OCI-LY1 (cell line): ENCODE results near the gene PRRC1.
"Not testable (repeated sequence)": the region's sequence is repeated elsewhere in the genome, so short reads cannot be mapped to it uniquely, and the experiment has no call there.

Source experiments
- EZH2 ChIP-seq: fragments of 200-600 bp; sonication (generic), shearing (Covaris generic); IDR thresholded peaks from 2 replicates; pipeline ENCODE4 v1.8.0; 2017; ENCODE audit warnings: borderline replicate concordance, mixed run types, mild to moderate bottlenecking, antibody characterized with exemption, low read length, moderate library complexity, mixed read lengths
- TF ChIP-seq, protein P1 (sequence below): fragments of 200-600 bp; sonication (generic), shearing (Covaris generic); IDR thresholded peaks from 2 replicates; pipeline ENCODE4 v1.5.1; 2017; ENCODE audit warnings: mild to moderate bottlenecking, antibody characterized with exemption, low read length, moderate library complexity, mixed read lengths

DNA sequence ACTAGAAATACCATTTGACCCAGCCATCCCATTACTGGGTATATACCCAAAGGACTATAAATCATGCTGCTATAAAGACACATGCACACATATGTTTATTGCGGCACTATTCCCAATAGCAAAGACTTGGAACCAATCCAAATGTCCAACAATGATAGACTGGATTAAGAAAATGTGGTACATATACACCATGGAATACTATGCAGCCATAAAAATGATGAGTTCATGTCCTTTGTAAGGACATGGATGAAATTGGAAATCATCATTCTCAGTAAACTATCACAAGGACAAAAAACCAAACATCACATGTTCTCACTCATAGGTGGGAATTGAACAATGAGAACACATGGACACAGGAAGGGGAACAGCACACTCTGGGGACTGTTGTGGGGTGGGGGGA lies 27.8 kb downstream of the PRRC1 start:
- TF ChIP-seq EZH2 = not testable (repeated sequence)
- TF ChIP-seq, protein P1, sequence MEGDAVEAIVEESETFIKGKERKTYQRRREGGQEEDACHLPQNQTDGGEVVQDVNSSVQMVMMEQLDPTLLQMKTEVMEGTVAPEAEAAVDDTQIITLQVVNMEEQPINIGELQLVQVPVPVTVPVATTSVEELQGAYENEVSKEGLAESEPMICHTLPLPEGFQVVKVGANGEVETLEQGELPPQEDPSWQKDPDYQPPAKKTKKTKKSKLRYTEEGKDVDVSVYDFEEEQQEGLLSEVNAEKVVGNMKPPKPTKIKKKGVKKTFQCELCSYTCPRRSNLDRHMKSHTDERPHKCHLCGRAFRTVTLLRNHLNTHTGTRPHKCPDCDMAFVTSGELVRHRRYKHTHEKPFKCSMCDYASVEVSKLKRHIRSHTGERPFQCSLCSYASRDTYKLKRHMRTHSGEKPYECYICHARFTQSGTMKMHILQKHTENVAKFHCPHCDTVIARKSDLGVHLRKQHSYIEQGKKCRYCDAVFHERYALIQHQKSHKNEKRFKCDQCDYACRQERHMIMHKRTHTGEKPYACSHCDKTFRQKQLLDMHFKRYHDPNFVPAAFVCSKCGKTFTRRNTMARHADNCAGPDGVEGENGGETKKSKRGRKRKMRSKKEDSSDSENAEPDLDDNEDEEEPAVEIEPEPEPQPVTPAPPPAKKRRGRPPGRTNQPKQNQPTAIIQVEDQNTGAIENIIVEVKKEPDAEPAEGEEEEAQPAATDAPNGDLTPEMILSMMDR = not testable (repeated sequence)
